HG03135 (cell line): ENCODE measurements around the gene FIZ1.

Experiments
- ATAC-seq: cut with Tn5 transposase; IDR thresholded peaks from one replicate; pipeline ENCODE4 v1.9.1; 2021; ENCODE audit warnings: mild to moderate bottlenecking, moderate library complexity; ENCODE audit not compliant: unreplicated experiment

The FIZ1 gene

DNA sequence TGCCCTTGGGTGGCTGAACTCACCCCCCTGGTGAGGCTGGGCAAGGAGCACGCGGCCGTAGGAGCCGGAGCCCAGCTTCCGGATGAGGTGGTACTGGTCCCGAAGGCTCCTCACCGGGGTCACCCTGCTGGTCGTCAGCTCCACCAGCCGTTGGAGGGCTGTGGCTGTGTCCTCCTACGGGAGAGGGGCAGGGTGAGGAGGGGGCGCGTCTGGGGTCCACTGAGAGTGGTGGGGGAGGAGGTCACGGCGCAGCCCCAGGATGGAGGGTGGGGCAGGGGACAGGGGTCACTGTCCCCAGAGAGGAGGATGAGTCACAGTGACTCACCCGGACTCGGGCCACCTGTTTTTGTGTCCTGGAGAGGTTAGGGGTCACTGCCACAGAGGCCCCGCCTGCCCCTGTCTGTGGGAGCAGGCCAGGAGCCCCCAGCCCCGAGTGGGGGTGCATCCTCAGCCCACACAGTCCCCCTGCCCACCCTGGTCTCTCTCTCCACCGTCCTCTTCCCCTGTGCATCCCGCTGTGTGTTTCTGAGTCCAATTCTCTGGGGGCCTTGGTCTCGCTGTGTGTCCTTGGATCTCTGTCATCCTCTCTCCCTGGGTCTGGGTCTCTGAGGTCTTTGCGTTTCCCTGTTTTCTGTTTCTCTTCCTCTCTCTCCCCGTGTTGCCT, 54.4 kb downstream of the FIZ1 start:
- ATAC-seq: no peak

DNA sequence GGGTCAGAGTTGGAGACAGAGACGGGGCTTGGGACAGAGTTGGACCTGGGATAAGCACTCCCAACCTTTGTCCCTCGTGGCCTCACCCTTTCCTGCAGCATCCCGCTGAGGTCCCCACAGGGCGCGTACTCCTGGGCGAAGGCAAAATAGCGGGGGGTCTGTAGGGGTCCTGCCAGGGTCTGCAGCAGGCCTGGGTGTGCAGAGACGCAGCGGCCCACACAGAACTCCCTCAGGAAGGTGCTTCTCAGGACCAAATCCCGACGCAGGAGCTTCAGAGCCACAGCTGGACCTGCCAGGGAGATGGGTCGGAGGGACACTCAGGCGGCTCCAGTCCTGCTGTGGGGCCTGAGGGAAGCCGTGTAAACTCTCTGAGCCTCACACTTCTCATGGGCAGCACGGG, 55.3 kb downstream of the FIZ1 start:
- no peak for ATAC-seq

DNA sequence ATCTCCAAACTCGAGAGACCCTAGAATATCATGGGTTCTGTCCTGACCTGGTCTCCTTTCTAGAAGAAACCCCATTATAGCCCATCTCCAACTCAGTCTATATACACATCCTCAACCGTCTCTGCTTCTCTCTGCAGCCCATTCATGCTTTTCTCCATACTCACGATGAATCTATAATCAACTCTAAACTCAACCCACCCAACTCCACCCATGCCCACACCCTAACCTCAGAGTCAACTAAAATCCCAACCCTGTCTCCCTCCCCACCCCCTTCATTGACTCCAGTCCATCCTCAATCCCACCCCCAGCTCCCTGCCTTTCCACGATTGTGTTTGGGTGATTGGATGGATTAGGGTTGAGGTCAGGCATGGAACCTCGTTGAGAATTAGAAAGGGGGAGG, 55.8 kb downstream of the FIZ1 start:
- ATAC-seq: no peak

DNA sequence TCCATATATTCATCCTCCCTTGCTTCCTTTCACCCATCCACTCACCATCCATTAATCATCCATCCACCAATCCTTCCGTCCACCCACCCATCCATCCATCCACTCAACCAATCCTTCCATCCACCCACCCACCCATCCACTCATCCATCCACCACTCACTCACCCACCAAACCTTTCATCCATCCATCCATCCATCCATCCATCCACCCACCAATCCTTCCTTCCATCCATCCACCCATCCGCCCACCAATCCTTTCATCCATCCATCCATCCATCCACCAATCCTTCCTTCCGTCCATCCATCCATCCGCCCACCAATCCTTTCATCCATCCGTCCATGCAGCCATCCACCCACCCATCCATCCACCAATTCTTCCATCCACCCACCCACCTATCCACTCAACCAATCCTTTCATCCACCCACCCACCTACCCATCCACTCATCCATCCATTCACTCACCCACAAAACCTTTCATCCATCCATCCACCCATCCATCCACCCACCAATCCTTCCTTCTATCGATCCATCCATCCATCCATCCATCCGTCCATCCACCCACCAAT, 56.9 kb downstream of the FIZ1 start:
- no peak for ATAC-seq
